Central memory CD4-positive, alpha-beta T cell (primary cell): ENCODE results near the gene GLE1.
"Not testable (repeated sequence)": the region's sequence is repeated elsewhere in the genome, so short reads cannot be mapped to it uniquely, and the experiment has no call there.

Source experiments
- DNase-seq: peaks from one replicate; pipeline ENCODE4 v3.0.0; 2022

The GLE1 gene

DNA sequence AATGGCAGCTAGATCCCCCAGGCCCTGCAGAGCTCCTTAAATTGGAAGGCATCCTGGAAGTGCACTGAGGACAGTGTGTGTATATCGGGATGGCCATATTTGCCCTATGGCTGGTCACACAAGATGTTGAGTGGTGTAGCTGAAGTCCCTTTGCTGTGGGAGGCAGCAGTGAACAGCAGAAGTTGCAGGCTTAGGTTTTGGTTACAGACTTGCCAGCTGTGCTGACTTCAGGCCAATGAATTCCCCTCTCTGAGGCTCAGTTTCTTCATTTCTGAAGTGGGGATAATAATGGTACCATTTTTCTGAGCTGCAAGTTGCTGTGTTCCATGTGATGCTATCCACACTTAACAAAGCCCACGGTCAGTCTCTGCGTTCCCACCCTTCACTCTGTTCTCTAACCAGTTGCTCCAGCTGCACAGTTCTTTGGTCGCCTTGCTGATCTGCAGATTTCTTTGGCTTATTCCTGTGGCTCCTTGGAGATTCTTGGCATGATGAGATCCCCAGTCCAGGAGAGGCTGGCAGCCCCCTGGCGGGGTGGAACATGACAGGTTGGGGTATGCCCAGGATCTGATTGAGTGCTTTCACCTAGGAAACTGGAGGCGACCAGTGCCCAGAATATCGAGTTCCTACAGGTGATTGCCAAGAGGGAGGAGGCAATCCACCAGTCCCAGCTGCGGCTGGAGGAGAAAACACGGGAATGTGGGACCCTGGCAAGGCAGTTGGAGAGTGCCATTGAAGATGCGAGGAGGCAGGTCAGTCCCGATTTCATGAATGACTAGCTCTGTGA, 6.5 kb upstream of the GLE1 start:
- DNase-seq = no peak

GRCh38 chr9:128498911-128499310, 5.6 kb upstream of the GLE1 start:
- no peak for DNase-seq

DNA sequence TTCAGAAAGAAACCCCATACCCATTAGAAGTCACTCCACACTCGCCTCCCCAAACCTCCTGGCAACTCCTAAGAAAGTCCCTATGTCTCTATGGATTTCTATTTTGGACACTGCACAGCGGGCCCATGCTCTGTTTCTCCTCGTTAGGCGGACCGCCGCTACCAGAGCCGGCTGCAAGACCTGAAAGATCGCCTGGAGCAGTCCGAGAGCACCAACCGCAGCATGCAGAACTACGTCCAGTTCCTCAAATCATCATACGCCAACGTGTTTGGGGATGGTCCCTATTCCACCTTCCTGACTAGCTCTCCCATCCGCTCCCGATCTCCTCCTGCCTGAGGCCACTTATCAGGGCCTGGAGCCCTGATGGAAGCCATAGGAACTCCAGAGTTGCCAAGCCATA, 4.6 kb upstream of the GLE1 start:
- no peak for DNase-seq

- DNase-seq = not testable (repeated sequence)
These were observed 1.1 kb upstream of the GLE1 start for GRCh38 chr9:128503415-128503825.

GRCh38 chr9:128503870-128504269, 649 bp upstream of the GLE1 start:
- DNase-seq = no peak

GRCh38 chr9:128505414-128505765, 871 bp downstream of the GLE1 start:
- DNase-seq = no peak

DNA sequence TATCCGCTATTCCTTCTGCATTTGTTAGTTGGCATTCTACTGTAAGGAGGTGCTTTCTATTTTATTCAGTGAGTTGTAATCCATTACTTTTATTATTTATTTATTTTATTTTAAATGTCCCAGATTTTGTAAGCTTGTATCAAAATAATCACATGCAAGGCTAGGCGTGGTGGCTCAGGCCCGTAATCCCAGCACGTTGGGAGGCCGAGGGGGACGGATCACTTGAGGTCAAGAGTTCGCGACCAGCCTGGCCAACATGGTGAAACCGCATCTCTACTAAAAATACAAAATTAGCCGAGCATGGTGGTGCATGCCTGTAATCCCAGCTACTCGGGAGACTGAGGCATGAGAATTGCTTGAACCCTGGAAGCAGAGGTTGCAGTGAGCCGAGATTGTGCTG, 1.4 kb downstream of the GLE1 start:
- DNase-seq = not testable (repeated sequence)

DNA sequence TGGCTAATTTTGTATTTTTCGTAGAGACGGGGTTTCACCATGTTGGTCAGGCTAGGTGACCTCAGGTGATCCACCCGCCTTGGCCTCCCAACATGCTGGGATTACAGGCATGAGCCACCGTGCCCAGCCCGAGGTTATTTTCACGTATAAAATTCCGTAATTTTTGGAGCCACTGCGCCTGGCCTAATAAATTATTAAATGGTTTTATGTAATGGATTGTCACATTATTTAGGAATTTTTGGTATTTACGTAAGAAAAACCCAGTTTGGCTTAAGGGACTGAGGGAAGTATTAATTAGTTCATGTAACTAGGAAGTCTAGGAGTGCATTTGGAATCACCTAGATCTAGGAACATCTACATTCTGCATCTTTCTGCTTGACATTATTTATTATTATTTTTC, 8.3 kb downstream of the GLE1 start:
- no peak for DNase-seq

- no peak for DNase-seq
These were observed 17.4 kb downstream of the GLE1 start for GRCh38 chr9:128521956-128522355.

GRCh38 chr9:128523199-128523925, 18.8 kb downstream of the GLE1 start:
- no peak for DNase-seq

DNA sequence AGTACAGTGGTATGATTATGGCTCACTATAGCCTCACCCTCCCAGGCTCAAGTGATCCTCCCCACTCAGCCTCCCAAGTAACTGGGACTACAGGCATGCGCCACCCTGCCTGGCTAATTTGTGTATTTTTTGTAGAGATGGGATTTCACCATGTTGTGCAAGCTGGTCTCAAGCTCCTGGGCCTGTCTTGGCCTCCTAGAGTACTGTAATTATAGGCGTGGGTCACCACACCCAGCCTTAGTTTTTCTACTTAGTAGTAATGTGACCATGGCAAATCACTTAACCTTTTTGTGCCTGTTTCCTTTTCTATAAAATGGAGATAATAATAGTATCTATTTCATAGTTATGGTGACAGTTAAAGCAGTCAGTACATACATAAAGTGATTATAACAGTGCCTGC, 22.2 kb downstream of the GLE1 start:
- no peak for DNase-seq

DNA sequence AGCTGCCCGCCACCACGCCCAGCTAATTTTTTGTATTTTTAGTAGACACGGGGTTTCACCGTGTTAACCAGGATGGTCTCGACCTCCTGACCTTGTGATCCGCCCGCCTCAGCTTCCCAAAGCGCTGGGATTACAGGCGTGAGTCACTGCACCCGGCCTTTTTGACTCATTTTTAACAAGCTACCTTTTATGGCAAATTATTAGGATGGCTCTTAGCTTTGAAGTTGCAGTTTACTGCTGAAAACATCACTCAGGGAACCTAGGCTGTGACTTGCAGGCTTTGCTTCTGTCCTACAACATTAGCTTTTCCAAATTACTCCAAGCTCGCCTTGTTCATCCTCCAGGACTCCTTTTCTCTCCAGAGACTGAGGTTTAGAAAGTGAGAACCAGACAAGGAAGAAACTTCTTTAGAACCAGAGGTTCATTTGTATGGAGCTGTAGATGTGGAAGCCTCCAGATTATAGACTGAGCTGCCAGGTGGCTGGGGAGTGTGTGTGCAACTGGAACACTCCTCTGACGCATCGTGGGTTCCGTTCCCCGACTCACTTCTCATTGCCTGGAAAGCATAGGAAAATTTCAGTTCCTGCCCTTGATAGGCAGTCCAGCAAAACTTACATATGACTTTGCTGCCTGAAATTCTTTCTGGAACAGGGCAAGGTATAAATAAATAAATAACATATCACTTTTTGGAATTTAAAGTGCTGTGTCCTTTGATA, 24.1 kb downstream of the GLE1 start:
- no peak for DNase-seq

DNA sequence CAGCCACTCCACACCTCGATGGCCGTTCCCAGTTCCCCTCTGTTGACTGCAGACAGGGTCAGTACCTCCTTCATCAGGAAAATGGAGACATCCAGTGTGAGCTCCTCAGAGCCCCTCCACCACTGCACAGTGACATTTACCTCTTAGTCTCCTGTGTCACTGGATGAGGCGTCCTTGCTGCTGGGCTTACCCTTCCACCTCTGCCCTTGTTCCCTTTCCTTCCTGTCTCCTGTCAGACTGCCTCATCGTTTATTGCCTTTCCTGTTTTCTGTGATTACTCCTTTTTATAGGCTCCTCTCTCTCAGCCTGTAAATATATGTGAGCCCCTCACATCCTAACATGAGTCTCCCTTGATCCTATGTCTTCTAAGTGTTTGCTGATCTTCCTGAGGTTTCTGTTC, 24.7 kb downstream of the GLE1 start:
- no peak for DNase-seq

DNA sequence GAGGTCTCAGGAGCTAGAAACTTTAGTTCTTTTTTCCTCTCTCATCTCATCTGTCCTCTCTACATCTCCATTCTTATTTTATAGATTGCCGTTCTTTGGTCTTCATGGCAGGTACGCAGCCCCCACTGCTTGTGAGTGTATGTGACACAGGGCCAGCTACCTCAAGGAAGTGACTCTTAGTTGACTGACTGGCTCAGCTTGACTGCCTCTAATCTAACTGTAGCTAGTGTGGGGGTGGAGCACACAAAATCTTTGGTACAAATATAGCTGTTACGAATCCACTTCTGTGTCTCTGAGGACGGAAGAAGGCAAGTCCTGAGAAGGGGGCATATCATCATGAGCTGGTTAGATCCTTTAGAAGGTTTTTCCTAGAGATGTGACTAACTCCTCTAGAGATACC, 28.1 kb downstream of the GLE1 start:
- DNase-seq = no peak

DNA sequence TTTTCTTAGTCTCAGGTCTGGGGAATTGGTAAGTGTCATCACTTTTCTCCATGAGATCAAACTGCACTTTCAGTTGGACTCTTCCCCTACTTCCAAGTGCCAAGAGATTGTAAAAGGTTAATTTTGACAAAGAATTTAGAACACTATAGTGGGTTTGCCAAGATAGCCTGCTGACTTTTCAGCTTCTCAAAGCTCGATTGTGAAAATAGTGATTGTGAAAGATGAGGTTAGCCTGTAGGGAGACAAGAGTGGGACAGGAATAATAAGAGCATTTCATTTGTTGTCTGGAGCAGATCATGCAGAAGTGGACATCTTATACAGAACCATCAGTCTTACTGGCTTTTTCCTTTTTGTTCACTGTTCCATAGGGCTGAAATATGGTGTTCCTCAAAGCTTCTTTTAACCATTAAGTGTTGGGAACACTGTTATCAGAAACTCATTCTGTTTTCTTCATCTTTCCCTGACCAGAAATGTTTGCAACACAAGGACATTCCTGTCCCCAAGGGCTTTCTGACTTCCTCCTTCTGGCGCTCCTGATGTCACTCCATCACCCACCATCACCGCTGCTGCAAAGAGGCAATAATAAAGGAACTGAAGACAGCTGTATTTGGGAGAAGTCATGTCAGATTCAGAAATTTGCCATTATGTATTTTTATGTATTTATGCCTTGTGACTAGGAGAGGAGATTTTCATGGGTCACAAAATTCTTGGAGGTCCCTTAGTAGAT, 36.3 kb downstream of the GLE1 start:
- no peak for DNase-seq

DNA sequence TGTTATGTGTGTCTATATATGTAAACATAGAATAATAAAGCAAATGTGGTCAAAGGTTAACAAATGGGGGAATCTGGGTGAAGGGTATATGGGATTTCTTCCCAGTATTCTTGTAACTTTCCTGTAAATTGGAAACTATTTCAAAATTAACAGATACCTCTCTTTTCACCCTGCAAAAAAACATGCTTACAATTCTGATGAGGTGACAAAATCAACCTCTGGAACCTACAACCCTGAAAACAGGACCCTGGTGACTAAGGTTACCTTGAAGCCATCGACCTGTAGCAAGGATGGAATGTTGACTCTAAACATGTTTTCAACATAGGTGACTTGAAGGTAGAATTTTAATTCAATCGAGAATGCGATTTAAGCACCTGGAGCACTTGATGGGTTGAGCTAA, 42.0 kb downstream of the GLE1 start:
- DNase-seq = no peak

GRCh38 chr9:128548876-128549275, 44.4 kb downstream of the GLE1 start:
- no peak for DNase-seq

GRCh38 chr9:128550226-128550625, 45.7 kb downstream of the GLE1 start:
- DNase-seq = no peak

GRCh38 chr9:128550770-128551656, 46.5 kb downstream of the GLE1 start:
- no peak for DNase-seq

DNA sequence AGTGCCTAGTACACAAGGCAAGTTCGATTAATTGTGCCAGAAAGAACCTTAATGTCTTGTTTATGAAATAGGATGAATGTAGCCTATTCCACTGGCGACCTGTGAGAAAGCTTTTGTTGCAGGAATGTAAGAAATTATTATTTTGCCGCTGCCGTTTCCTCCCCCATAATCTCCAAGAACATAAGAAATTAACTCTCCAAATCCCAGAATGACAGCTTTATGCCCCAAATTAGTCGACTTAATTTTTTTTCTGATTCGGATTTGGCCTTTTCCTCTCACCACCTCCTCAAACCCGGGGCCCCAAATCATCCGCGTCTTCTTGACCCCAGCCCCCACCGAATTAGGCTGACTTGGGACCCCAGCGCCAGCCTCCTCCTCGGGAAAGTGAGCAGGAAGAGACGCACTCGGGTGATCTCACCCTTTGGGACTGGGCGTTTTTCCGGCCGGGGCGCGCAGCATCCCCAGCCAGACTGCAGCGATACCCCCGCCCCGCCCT, 47.2 kb downstream of the GLE1 start:
- no peak for DNase-seq

GRCh38 chr9:128552153-128552743, 47.7 kb downstream of the GLE1 start, which contains the start of gene SPTAN1:
Gene SPTAN1 (plus strand): TSS chr9:128552587. CDS start chr9:128566741, 14,154 bp downstream.
- DNase-seq = peak; percentile 95
